Parathyroid adenoma (tissue), 2 donors: ENCODE data around the gene CCDC12.

Source experiments
- H2AFZ ChIP-seq: fragments of 300-600 bp; sonication (generic); one replicate; pipeline ENCODE4 v1.7.0; 2017; ENCODE audit warnings: antibody characterized with exemption, mild to moderate bottlenecking
- H3K27ac ChIP-seq: fragments of 300-600 bp; sonication (generic); one replicate; pipeline ENCODE4 v1.7.0; 2017
- H3K27me3 ChIP-seq: fragments of 300-600 bp; sonication (generic); one replicate; pipeline ENCODE4 v1.7.0; 2017; ENCODE audit warnings: low read length; ENCODE audit not compliant: control insufficient read depth, insufficient read depth
- H3K36me3 ChIP-seq: fragments of 300-600 bp; sonication (generic); one replicate; pipeline ENCODE4 v1.7.0; 2017; ENCODE audit warnings: low read length; ENCODE audit not compliant: control insufficient read depth, insufficient read depth
- H3K4me1 ChIP-seq: fragments of 300-600 bp; sonication (generic); one replicate; pipeline ENCODE4 v1.7.0; 2017; ENCODE audit warnings: control low read depth
- H3K4me2 ChIP-seq: fragments of 300-600 bp; sonication (generic); one replicate; pipeline ENCODE4 v1.7.0; 2017; ENCODE audit warnings: low read length
- H3K4me3 ChIP-seq: fragments of 300-600 bp; sonication (generic); one replicate; pipeline ENCODE4 v1.7.0; 2017; ENCODE audit warnings: low read depth, low read length
- H3K79me2 ChIP-seq: fragments of 300-600 bp; sonication (generic); one replicate; pipeline ENCODE4 v1.7.0; 2017; ENCODE audit warnings: control low read depth
- H3K9ac ChIP-seq: fragments of 300-600 bp; sonication (generic); one replicate; pipeline ENCODE4 v1.7.0; 2017; ENCODE audit warnings: mild to moderate bottlenecking
- H3K9me3 ChIP-seq: fragments of 300-600 bp; sonication (generic); one replicate; pipeline ENCODE4 v1.7.0; 2017; ENCODE audit warnings: low read length; ENCODE audit not compliant: control insufficient read depth
- TF ChIP-seq, protein P1 (sequence below): fragments of 300-600 bp; sonication (generic); IDR thresholded peaks from one replicate; pipeline ENCODE4 v1.7.0; 2017; ENCODE audit warnings: antibody characterized with exemption, mild to moderate bottlenecking
- donor health status: primary hyperparathyroidism.

Gene CCDC12

GRCh38 chr3:47016086-47016933, 39.8 kb upstream of the CCDC12 start:
- Histone ChIP-seq H3K79me2 (peaks cover 3% of the 10 kb centered on the region), H3K4me2 (no peak overlapping the region), H3K36me3 (no peaks in the 10 kb centered on the region), H3K9ac (no peak overlapping the region), H2AFZ (no peak overlapping the region), H3K9me3 (no peaks in the 10 kb centered on the region), H3K27me3 (no peaks in the 10 kb centered on the region), H3K4me1 (no peaks in the 10 kb centered on the region), H3K4me3 (no peak overlapping the region), H3K27ac (no peak overlapping the region)
- TF ChIP-seq, protein P1, sequence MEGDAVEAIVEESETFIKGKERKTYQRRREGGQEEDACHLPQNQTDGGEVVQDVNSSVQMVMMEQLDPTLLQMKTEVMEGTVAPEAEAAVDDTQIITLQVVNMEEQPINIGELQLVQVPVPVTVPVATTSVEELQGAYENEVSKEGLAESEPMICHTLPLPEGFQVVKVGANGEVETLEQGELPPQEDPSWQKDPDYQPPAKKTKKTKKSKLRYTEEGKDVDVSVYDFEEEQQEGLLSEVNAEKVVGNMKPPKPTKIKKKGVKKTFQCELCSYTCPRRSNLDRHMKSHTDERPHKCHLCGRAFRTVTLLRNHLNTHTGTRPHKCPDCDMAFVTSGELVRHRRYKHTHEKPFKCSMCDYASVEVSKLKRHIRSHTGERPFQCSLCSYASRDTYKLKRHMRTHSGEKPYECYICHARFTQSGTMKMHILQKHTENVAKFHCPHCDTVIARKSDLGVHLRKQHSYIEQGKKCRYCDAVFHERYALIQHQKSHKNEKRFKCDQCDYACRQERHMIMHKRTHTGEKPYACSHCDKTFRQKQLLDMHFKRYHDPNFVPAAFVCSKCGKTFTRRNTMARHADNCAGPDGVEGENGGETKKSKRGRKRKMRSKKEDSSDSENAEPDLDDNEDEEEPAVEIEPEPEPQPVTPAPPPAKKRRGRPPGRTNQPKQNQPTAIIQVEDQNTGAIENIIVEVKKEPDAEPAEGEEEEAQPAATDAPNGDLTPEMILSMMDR = no peak

GRCh38 chr3:47015151-47015550, 38.6 kb upstream of the CCDC12 start:
- H3K9me3 ChIP-seq = no peaks in the 10 kb centered on the region
- no peaks in the 10 kb centered on the region for H3K36me3 ChIP-seq
- no peaks in the 10 kb centered on the region for H3K79me2 ChIP-seq
- no peak overlapping the region for H3K4me3 ChIP-seq
- H3K4me2 ChIP-seq = no peak overlapping the region
- no peak overlapping the region for H3K9ac ChIP-seq
- TF ChIP-seq, protein P1 = no peak
- no peak overlapping the region for H2AFZ ChIP-seq
- H3K4me1 ChIP-seq = peaks cover under 1% of the 10 kb centered on the region
- no peaks in the 10 kb centered on the region for H3K27me3 ChIP-seq
- H3K27ac ChIP-seq = no peak overlapping the region

GRCh38 chr3:47014036-47014435, 37.5 kb upstream of the CCDC12 start:
- H3K4me1 ChIP-seq = peaks cover 5% of the 10 kb centered on the region
- no peaks in the 10 kb centered on the region for H3K36me3 ChIP-seq
- TF ChIP-seq, protein P1 = no peak
- H3K4me3 ChIP-seq = no peak overlapping the region
- H3K27ac ChIP-seq = no peak overlapping the region
- H3K9me3 ChIP-seq = no peaks in the 10 kb centered on the region
- no peak overlapping the region for H3K9ac ChIP-seq
- no peaks in the 10 kb centered on the region for H3K79me2 ChIP-seq
- H3K4me2 ChIP-seq = no peak overlapping the region
- no peaks in the 10 kb centered on the region for H3K27me3 ChIP-seq
- H2AFZ ChIP-seq = no peak overlapping the region

DNA sequence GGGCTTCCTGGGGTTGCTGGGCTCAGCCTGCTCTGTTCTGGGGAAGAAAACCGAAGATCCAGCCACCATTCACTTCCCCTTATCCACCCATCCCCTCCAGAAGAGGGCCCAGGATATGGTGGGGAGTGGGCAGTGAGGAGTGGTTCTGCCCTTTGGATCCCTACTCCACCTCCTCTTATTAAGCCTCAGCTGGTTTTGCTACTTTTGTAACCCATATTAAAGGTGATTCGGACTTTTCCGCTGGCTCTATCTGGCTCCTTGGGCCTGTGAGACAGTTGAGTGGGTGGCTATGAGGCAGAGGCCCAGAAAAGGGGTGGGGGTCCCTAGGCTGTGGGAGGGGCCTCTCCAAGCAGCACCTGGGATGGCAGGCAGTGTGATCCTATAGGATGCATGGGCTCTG, 36.7 kb upstream of the CCDC12 start:
- Histone ChIP-seq H3K27ac (no peak overlapping the region), H3K4me1 (peaks cover 5% of the 10 kb centered on the region), H3K9ac (no peak overlapping the region), H3K36me3 (no peaks in the 10 kb centered on the region), H3K4me2 (no peak overlapping the region), H3K4me3 (no peak overlapping the region), H3K27me3 (no peaks in the 10 kb centered on the region), H3K9me3 (no peaks in the 10 kb centered on the region), H2AFZ (no peak overlapping the region), H3K79me2 (no peaks in the 10 kb centered on the region)
- TF ChIP-seq, protein P1 = no peak
